ENCODE results near the gene PLEKHG2. TPM values are rescaled to one million over a fixed set of nuclear protein-coding genes. Genes with fewer than 3 reads are reported as not detected.
A peak's percentile ranks its signal among the peaks of the same experiment; 100 is the strongest.
"Not testable (repeated sequence)": the region's sequence is repeated elsewhere in the genome, so short reads cannot be mapped to it uniquely, and the experiment has no call there.

PLEKHG2 gene
- total RNA-seq, 3 donors from 2014 or later = 8.0 to 11.8 (median 10.2) TPM

- no peak overlapping the region for H3K4me3 ChIP-seq
- peak overlapping the region in 1 of 2 donors; percentile 32 for H3K27ac ChIP-seq
- DNase-seq (ENCODE audit: low spot score in 2 of 2) = no peak
- no peak for TF ChIP-seq POLR2A (IDR thresholded peaks at IDR 0.05)
- no peak for TF ChIP-seq POLR2AphosphoS5 (IDR thresholded peaks at IDR 0.05)
- TF ChIP-seq CTCF (IDR thresholded peaks at IDR 0.05) = no peak
- H3K27me3 ChIP-seq = no peaks in the 10 kb centered on the region
- intact Hi-C loops (cut with DNase I; ENCODE audit: low total_unique reads) = no loop called here
- peaks cover 44% of the 10 kb centered on the region for H3K36me3 ChIP-seq
- H3K9me3 ChIP-seq = no peaks in the 10 kb centered on the region
- H3K4me1 ChIP-seq = peaks cover 6 to 14% of the 10 kb centered on the region in 2 donors
Observed at GRCh38 chr19:39377373-39378362, 34.8 kb upstream of the PLEKHG2 start.

- H3K36me3 ChIP-seq = peaks cover 44% of the 10 kb centered on the region
- H3K27me3 ChIP-seq; H3K4me3 ChIP-seq; H3K9me3 ChIP-seq; DNase-seq (ENCODE audit: low spot score in 2 of 2); H3K4me1 ChIP-seq; intact Hi-C loops (cut with DNase I; ENCODE audit: low total_unique reads): not testable (repeated sequence)
- peak overlapping the region in 1 of 2 donors; percentile 19 for H3K27ac ChIP-seq
Observed at GRCh38 chr19:39379366-39379765, 33.1 kb upstream of the PLEKHG2 start.

GRCh38 chr19:39379865-39380396 is 32.5 kb upstream of the PLEKHG2 start:
- peak overlapping the region; percentile 13 to 64 for H3K27ac ChIP-seq
- H3K36me3 ChIP-seq = peaks cover 44% of the 10 kb centered on the region
- TF ChIP-seq POLR2AphosphoS5 (IDR thresholded peaks at IDR 0.05) (no peak), CTCF (IDR thresholded peaks at IDR 0.05) (no peak), POLR2A (IDR thresholded peaks at IDR 0.05) (no peak)
- intact Hi-C loops (cut with DNase I; ENCODE audit: low total_unique reads) = no loop called here
- DNase-seq (ENCODE audit: low spot score in 2 of 2) = no peak
- no peaks in the 10 kb centered on the region for H3K27me3 ChIP-seq
- H3K9me3 ChIP-seq = no peaks in the 10 kb centered on the region
- no peaks in the 10 kb centered on the region for H3K4me1 ChIP-seq
- H3K4me3 ChIP-seq = no peak overlapping the region

GRCh38 chr19:39380521-39381502 is 31.7 kb upstream of the PLEKHG2 start:
- no peaks in the 10 kb centered on the region for H3K4me1 ChIP-seq
- peak overlapping the region; percentile 13 to 64 for H3K27ac ChIP-seq
- DNase-seq (ENCODE audit: low spot score in 2 of 2) = no peak
- H3K27me3 ChIP-seq = no peaks in the 10 kb centered on the region
- peaks cover 42% of the 10 kb centered on the region for H3K36me3 ChIP-seq
- no peaks in the 10 kb centered on the region for H3K9me3 ChIP-seq
- no peak overlapping the region for H3K4me3 ChIP-seq
- no peak for TF ChIP-seq POLR2A (IDR thresholded peaks at IDR 0.05)
- no peak for TF ChIP-seq POLR2AphosphoS5 (IDR thresholded peaks at IDR 0.05)
- TF ChIP-seq CTCF (IDR thresholded peaks at IDR 0.05) = no peak
- intact Hi-C loops (cut with DNase I; ENCODE audit: low total_unique reads) = no loop called here

GRCh38 chr19:39381910-39382611 is 30.4 kb upstream of the PLEKHG2 start:
- peaks cover 30% of the 10 kb centered on the region for H3K36me3 ChIP-seq
- intact Hi-C loops (cut with DNase I; ENCODE audit: low total_unique reads) = no loop called here
- peak overlapping the region in 1 of 2 donors; percentile 63 for H3K27ac ChIP-seq
- no peaks in the 10 kb centered on the region for H3K27me3 ChIP-seq
- H3K4me3 ChIP-seq = no peak overlapping the region
- no peaks in the 10 kb centered on the region for H3K9me3 ChIP-seq
- no peak for DNase-seq (ENCODE audit: low spot score in 2 of 2)
- H3K4me1 ChIP-seq = no peaks in the 10 kb centered on the region
- TF ChIP-seq POLR2AphosphoS5 (IDR thresholded peaks at IDR 0.05) (no peak), POLR2A (IDR thresholded peaks at IDR 0.05) (no peak), CTCF (IDR thresholded peaks at IDR 0.05) (no peak)
